Superior temporal gyrus (tissue), 1 donor: ENCODE results near the gene KIR3DL2.
"Not testable (repeated sequence)": the region's sequence is repeated elsewhere in the genome, so short reads cannot be mapped to it uniquely, and the experiment has no call there.

ENCODE experiments used
- DNase-seq: peaks from one replicate; pipeline ENCODE4 v3.0.0-alpha.2; 2016; ENCODE audit errors: extremely low spot score

Gene KIR3DL2

GRCh38 chr19:54850061-54850640 lies at the start of gene KIR3DL2:
Gene KIR3DL2, plus strand, starts transcription at chr19:54850443. Its CDS starts 33 bp downstream, at chr19:54850476.
- not testable (repeated sequence) for DNase-seq

GRCh38 chr19:54803410-54803809 lies 46.8 kb upstream of the KIR3DL2 start, which contains the start of gene KIR2DL4:
Gene KIR2DL4, plus strand, starts transcription at chr19:54803610. Its CDS starts 42 bp downstream, at chr19:54803652.
- DNase-seq: no peak

GRCh38 chr19:54804101-54804500 lies 46.1 kb upstream of the KIR3DL2 start:
- DNase-seq: no peak

GRCh38 chr19:54804571-54804970 lies 45.7 kb upstream of the KIR3DL2 start:
- DNase-seq: no peak

DNA sequence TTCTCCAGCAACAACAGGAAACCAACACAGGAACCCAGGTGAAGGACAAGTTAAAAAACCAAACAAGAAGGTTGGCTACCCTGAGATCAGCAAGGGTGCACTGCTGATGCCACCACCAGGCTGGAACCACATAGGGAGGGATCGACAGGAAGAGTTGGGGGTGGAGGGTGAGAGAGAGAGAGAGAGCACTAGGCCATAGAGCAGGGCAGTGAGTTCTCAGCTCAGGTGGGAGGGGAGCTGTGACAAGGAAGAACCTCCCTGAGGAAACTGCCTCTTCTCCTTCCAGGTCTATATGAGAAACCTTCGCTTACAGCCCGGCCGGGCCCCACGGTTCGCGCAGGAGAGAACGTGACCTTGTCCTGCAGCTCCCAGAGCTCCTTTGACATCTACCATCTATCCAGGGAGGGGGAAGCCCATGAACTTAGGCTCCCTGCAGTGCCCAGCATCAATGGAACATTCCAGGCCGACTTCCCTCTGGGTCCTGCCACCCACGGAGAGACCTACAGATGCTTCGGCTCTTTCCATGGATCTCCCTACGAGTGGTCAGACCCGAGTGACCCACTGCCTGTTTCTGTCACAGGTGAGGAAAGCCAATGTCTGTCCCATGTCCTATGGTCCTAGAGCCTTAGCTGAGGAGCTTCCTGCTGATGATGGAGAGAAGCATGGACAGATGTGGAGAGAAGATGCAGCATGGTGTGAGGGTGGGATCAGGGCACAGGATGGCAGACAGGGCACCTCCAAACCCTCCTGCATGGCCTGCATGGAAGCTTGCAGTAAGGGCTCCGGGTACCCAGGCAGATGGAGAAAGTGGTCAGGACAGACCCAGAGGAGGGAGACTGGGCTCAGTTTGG lies 44.4 kb upstream of the KIR3DL2 start:
- DNase-seq: no peak

DNA sequence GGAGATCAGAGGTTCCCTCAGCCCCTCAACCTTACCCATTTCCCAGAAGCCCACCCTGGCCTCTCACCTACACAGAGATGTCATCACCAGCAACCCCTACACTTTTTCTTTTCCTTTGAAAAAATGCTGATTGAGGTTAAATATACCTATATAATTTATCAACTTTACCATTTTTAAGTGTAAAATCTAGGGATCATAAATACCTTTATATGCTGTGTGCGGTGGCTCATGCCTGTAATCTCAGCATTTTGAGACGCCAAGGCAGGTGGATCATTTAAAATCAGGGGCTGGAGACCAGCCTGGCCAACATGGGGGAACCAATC lies 43.8 kb upstream of the KIR3DL2 start:
- no peak for DNase-seq

DNA sequence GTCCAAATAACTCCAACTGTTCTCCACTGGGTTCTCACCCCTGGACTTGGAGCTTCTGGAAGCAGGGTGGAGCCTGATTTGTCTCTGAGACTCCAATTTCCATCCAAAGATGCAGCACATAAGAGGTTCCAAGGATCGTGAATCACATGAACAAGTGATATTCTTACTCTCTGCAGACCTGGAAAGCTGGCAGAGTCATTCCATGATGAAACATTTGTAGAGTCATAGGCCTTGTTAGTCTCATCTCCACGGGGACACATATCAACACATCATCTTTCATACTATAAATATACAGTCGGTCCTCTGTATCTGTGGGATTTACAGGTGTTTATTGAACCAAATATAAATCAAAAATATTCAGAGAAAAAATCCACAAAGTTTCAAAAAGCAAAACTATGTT lies 35.7 kb upstream of the KIR3DL2 start:
- DNase-seq: not testable (repeated sequence)

GRCh38 chr19:54816251-54816650 lies 34.0 kb upstream of the KIR3DL2 start, which contains the start of gene KIR3DL1:
Gene KIR3DL1, plus strand, starts transcription at chr19:54816468.
- DNase-seq: not testable (repeated sequence)

DNA sequence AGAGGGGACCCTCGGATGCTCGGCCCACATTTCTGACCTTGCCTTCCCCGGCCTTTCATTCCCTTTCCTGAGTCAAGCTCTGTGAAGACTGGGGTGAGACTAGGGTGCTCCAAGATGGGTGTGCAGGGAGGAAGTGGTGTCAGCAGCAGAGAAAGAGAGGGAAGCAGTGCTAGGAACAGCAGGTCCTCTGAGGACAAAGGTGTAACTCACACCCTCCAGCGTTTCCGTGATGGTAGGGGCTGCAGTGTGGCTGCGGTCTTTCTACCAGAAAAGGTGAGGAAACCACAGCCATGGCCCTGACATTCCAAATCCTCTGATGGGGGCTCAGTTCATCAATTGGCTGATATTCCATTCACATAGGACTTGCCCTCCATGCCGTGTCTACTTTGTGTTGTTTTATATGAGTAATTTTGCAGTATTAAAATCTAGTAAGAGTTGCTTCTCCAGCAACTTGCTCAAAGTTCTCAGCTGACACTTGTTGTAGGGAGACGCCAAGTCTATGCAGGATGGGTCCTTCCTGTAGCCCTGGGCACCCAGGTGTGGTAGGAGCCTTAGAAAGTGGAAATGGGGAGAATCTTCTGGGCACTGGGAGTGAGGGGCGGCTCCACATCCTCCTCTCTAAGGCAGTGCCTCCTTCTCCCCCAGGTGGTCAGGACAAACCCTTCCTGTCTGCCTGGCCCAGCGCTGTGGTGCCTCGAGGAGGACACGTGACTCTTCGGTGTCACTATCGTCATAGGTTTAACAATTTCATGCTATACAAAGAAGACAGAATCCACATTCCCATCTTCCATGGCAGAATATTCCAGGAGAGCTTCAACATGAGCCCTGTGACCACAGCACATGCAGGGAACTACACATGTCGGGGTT lies 32.3 kb upstream of the KIR3DL2 start:
- no peak for DNase-seq

GRCh38 chr19:54824416-54824815 lies 25.8 kb upstream of the KIR3DL2 start:
- not testable (repeated sequence) for DNase-seq

- not testable (repeated sequence) for DNase-seq
These were observed 24.9 kb upstream of the KIR3DL2 start for GRCh38 chr19:54825326-54825725.

DNA sequence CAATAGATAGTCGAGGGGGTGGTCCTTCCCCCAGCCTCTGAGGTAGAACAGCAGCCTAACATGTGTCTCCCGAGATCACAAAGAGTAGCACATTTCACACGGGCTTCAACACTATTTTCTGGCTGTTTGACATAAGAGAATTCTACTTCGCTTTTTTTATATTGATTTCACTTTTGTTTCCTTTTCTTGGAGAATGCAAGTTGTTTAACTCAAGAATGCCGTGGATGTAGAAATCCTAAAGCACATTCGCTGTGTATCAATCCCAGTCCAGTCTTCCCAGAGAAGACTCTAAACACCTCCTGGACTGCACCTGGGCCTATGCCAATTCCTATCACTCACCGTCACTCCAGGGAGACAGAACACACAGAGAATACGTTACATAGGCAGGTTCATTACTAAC lies 22.2 kb upstream of the KIR3DL2 start:
- not testable (repeated sequence) for DNase-seq

GRCh38 chr19:54832496-54832895 lies 17.7 kb upstream of the KIR3DL2 start, which contains the start of gene KIR2DS4:
Gene KIR2DS4, plus strand, starts transcription at chr19:54832676.
- not testable (repeated sequence) for DNase-seq

GRCh38 chr19:54835126-54835525 lies 15.1 kb upstream of the KIR3DL2 start:
- not testable (repeated sequence) for DNase-seq

DNA sequence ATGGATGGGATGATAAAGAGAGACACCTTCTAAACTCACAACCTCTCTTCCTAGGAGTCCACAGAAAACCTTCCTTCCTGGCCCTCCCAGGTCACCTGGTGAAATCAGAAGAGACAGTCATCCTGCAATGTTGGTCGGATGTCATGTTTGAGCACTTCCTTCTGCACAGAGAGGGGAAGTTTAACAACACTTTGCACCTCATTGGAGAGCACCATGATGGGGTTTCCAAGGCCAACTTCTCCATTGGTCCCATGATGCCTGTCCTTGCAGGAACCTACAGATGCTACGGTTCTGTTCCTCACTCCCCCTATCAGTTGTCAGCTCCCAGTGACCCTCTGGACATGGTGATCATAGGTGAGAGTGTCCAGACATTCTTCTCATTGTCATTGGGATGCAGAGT lies 12.7 kb upstream of the KIR3DL2 start:
- not testable (repeated sequence) for DNase-seq

DNA sequence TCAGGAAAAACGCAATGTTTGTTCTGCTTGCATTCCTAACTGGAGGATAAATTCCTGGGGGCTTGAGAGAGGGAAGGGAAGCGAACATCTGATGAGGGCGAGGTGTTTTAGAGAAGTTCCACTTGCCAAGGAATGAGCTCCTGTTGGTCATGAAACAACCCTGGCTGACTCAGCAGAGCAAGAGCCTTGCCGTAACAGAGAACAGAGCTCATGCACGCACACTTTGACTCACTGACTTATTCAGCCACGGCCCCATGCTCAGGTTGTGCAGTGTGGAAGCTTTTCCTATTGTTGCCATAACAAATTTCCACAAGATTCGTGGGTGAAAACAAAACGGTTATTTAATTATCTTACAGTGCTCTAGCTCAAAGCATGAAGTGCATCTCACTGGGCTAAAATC lies 7.1 kb upstream of the KIR3DL2 start:
- not testable (repeated sequence) for DNase-seq

- DNase-seq: no peak
These were observed 687 bp downstream of the KIR3DL2 start for GRCh38 chr19:54850930-54851329.

- no peak for DNase-seq
These were observed 1.1 kb downstream of the KIR3DL2 start for GRCh38 chr19:54851353-54851752.

GRCh38 chr19:54855241-54855640 lies 5.0 kb downstream of the KIR3DL2 start:
- not testable (repeated sequence) for DNase-seq

DNA sequence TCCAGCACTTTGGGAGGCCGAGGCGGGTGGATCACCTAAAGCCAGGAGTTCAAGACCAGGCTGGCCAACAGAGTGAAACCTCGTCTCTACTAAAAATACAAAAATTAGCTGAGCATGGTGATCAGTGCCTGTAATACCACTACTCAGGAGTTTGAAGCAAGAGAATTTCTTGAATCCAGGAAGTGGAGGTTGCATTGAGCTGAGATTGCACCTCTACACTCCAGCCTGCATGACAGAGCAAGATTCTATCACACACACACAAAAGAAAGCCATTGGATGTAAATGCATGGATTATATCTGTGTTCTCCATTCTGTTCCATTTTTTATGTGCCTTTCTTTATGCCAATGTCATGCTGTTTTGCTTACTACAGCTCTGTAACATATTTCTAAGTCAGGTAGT lies 8.2 kb downstream of the KIR3DL2 start:
- DNase-seq: not testable (repeated sequence)

- DNase-seq: not testable (repeated sequence)
These were observed 9.2 kb downstream of the KIR3DL2 start for GRCh38 chr19:54859421-54859820.

DNA sequence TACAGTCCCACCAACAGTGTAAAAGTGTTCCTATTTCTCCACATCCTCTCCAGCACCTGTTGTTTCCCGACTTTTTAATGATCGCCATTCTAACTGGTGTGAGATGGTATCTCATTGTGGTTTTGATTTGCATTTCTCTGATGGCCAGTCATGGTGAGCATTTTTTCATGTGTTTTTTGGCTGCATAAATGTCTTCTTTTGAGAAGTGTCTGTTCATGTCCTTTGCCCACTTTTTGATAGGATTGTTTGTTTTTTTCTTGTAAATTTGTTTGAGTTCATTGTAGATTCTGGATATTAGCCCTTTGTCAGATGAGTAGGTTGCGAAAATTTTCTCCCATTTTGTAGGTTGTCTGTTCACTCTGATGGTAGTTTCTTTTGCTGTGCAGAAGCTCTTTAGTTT lies 13.2 kb downstream of the KIR3DL2 start:
- DNase-seq: not testable (repeated sequence)
